ENCODE data around the gene PTPN6. TPM values are rescaled to one million over a fixed set of nuclear protein-coding genes. Genes with fewer than 3 reads are reported as not detected.
A peak's percentile ranks its signal among the peaks of the same experiment; 100 is the strongest.

PTPN6 gene
- total and polyA plus RNA-seq, 10 of the 15 experiments (the other 5 are each of a cell fraction or from before 2014, with no cell fraction given): 229 to 457 (median 370) TPM

DNA sequence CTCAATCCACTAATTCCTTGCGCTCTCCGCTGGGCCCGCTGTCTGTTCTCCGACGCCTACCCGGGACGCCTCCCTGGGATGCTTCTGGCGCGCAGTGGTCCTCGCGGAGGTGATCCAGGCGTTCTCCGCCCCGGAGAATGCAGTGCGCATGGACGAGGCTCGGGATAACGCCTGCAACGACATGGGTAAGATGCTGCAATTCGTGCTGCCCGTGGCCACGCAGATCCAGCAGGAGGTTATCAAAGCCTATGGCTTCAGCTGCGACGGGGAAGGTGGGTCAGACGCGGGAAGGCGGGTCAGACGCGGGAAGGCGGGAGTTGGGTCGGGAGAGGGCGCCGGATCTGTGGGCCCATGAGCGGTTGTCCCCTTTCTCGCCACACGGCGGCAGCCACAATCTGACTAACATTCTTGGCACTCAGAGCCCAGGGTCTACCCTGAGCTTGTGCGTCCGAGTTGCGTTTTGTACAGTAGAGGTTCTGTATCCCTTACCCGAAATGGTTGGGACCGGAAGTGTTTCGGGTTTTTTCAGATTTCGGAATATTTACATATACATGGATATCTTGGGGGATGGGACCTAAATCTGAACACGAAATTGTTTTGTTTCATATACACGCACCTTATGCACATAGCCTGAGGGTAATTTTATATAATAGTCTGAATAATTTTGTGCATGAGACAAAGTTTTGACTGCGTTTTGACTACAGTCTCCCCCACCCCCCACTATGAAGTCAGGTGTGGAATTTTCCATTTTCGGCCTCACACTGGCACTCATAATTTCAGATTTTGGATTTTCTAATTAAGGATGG lies 6.6 kb upstream of the PTPN6 start (continued):
- TF ChIP-seq BMI1 (IDR thresholded peaks at IDR 0.05; ENCODE audit: borderline replicate concordance) (no peak), CHD4 (IDR thresholded peaks at IDR 0.05) (no peak), PAX8 (IDR thresholded peaks at IDR 0.05) (no peak), NR2F1 (conservative IDR thresholded peaks at IDR 0.05) (peak; percentile 43; the same call in 1 of the 2 replicates), KDM1A (IDR thresholded peaks at IDR 0.05; ENCODE audit: borderline replicate concordance) (no peak), TCF12 (IDR thresholded peaks at IDR 0.05; ENCODE audit: low read depth, low read length) (0 out of 2 replicates have a peak, but pooled peaks have one; percentile 21), SUPT20H (IDR thresholded peaks at IDR 0.05; ENCODE audit: borderline replicate concordance, control insufficient read depth, low read depth, low read length) (no peak), MTA2 (IDR thresholded peaks at IDR 0.05; ENCODE audit: low read depth) (no peak), JUND (IDR thresholded peaks at IDR 0.05; ENCODE audit: low read depth, low read length) (no peak), ZNF24 (IDR thresholded peaks at IDR 0.05) (no peak), ZSCAN29 (IDR thresholded peaks at IDR 0.05) (peak; percentile 85; the same call in 1 of the 2 replicates), YBX1 (IDR thresholded peaks at IDR 0.05) (no peak), ZNF384 (IDR thresholded peaks at IDR 0.05; ENCODE audit: borderline replicate concordance, low read depth, low read length) (no peak)
- TF ChIP-seq, protein P1, sequence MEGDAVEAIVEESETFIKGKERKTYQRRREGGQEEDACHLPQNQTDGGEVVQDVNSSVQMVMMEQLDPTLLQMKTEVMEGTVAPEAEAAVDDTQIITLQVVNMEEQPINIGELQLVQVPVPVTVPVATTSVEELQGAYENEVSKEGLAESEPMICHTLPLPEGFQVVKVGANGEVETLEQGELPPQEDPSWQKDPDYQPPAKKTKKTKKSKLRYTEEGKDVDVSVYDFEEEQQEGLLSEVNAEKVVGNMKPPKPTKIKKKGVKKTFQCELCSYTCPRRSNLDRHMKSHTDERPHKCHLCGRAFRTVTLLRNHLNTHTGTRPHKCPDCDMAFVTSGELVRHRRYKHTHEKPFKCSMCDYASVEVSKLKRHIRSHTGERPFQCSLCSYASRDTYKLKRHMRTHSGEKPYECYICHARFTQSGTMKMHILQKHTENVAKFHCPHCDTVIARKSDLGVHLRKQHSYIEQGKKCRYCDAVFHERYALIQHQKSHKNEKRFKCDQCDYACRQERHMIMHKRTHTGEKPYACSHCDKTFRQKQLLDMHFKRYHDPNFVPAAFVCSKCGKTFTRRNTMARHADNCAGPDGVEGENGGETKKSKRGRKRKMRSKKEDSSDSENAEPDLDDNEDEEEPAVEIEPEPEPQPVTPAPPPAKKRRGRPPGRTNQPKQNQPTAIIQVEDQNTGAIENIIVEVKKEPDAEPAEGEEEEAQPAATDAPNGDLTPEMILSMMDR (IDR thresholded peaks at IDR 0.05 in 2 of 3, conservative IDR thresholded peaks at IDR 0.05 in 1 of 3; ENCODE audit: control insufficient read depth in 2 of 3, extremely low read depth in 1 of 3, insufficient read depth in 1 of 3, low read depth in 3 of 3, low read length in 3 of 3): peak; percentile 85 to 99 (median 95); a peak in 5 of 6 replicates
- TF ChIP-seq, protein P2, sequence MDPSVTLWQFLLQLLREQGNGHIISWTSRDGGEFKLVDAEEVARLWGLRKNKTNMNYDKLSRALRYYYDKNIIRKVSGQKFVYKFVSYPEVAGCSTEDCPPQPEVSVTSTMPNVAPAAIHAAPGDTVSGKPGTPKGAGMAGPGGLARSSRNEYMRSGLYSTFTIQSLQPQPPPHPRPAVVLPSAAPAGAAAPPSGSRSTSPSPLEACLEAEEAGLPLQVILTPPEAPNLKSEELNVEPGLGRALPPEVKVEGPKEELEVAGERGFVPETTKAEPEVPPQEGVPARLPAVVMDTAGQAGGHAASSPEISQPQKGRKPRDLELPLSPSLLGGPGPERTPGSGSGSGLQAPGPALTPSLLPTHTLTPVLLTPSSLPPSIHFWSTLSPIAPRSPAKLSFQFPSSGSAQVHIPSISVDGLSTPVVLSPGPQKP (IDR thresholded peaks at IDR 0.05; ENCODE audit: low read depth, low read length): peak; percentile 96
- TF ChIP-seq, protein P3, sequence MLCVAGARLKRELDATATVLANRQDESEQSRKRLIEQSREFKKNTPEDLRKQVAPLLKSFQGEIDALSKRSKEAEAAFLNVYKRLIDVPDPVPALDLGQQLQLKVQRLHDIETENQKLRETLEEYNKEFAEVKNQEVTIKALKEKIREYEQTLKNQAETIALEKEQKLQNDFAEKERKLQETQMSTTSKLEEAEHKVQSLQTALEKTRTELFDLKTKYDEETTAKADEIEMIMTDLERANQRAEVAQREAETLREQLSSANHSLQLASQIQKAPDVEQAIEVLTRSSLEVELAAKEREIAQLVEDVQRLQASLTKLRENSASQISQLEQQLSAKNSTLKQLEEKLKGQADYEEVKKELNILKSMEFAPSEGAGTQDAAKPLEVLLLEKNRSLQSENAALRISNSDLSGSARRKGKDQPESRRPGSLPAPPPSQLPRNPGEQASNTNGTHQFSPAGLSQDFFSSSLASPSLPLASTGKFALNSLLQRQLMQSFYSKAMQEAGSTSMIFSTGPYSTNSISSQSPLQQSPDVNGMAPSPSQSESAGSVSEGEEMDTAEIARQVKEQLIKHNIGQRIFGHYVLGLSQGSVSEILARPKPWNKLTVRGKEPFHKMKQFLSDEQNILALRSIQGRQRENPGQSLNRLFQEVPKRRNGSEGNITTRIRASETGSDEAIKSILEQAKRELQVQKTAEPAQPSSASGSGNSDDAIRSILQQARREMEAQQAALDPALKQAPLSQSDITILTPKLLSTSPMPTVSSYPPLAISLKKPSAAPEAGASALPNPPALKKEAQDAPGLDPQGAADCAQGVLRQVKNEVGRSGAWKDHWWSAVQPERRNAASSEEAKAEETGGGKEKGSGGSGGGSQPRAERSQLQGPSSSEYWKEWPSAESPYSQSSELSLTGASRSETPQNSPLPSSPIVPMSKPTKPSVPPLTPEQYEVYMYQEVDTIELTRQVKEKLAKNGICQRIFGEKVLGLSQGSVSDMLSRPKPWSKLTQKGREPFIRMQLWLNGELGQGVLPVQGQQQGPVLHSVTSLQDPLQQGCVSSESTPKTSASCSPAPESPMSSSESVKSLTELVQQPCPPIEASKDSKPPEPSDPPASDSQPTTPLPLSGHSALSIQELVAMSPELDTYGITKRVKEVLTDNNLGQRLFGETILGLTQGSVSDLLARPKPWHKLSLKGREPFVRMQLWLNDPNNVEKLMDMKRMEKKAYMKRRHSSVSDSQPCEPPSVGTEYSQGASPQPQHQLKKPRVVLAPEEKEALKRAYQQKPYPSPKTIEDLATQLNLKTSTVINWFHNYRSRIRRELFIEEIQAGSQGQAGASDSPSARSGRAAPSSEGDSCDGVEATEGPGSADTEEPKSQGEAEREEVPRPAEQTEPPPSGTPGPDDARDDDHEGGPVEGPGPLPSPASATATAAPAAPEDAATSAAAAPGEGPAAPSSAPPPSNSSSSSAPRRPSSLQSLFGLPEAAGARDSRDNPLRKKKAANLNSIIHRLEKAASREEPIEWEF (IDR thresholded peaks at IDR 0.05; ENCODE audit: insufficient replicate concordance, low read depth, low read length): no peak
- TF ChIP-seq, protein P4, sequence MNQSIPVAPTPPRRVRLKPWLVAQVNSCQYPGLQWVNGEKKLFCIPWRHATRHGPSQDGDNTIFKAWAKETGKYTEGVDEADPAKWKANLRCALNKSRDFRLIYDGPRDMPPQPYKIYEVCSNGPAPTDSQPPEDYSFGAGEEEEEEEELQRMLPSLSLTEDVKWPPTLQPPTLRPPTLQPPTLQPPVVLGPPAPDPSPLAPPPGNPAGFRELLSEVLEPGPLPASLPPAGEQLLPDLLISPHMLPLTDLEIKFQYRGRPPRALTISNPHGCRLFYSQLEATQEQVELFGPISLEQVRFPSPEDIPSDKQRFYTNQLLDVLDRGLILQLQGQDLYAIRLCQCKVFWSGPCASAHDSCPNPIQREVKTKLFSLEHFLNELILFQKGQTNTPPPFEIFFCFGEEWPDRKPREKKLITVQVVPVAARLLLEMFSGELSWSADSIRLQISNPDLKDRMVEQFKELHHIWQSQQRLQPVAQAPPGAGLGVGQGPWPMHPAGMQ (IDR thresholded peaks at IDR 0.05; ENCODE audit: borderline replicate concordance): no peak
- TF ChIP-seq, protein P5, sequence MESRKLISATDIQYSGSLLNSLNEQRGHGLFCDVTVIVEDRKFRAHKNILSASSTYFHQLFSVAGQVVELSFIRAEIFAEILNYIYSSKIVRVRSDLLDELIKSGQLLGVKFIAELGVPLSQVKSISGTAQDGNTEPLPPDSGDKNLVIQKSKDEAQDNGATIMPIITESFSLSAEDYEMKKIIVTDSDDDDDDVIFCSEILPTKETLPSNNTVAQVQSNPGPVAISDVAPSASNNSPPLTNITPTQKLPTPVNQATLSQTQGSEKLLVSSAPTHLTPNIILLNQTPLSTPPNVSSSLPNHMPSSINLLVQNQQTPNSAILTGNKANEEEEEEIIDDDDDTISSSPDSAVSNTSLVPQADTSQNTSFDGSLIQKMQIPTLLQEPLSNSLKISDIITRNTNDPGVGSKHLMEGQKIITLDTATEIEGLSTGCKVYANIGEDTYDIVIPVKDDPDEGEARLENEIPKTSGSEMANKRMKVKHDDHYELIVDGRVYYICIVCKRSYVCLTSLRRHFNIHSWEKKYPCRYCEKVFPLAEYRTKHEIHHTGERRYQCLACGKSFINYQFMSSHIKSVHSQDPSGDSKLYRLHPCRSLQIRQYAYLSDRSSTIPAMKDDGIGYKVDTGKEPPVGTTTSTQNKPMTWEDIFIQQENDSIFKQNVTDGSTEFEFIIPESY (IDR thresholded peaks at IDR 0.05): no peak

All from GM12878 (cell line).